ENCODE results near the gene ZNF410.

- TF ChIP-seq POLR2A (IDR thresholded peaks at IDR 0.05): no peak
- TF ChIP-seq CTCF (IDR thresholded peaks at IDR 0.05 in 4 of 5, conservative IDR thresholded peaks at IDR 0.05 in 1 of 5): no peak
Observed at GRCh38 chr14:73895939-73896338, 9.3 kb downstream of the ZNF410 start.
